ENCODE results near the gene BAZ2B.
"Not testable (repeated sequence)": the region's sequence is repeated elsewhere in the genome, so short reads cannot be mapped to it uniquely, and the experiment has no call there.

Gene BAZ2B

GRCh38 chr2:159545085-159545484 lies 71.3 kb downstream of the BAZ2B start:
- Histone ChIP-seq H3K9ac (ENCODE audit: insufficient read length) (no peak overlapping the region), H3K27ac (no peak overlapping the region), H3K4me3 (no peak overlapping the region), H3K9me3 (ENCODE audit: low read depth, low read length) (peaks cover 11% of the 10 kb centered on the region; the same call in 1 of the 2 replicates), H3K36me3 (ENCODE audit: insufficient read depth, low read length) (peaks cover 8% of the 10 kb centered on the region; the same call in 1 of the 2 replicates)
- TF ChIP-seq EZH2 (IDR thresholded peaks at IDR 0.05) = no peak
- TF ChIP-seq POLR2AphosphoS5 (IDR thresholded peaks at IDR 0.05; ENCODE audit: borderline replicate concordance, low read depth, low read length) = no peak
- TF ChIP-seq FOXP2 (optimal IDR thresholded peaks at IDR 0.05; ENCODE audit: control extremely low read depth, extremely low read length, insufficient read depth) = no peak
- DNase-seq (ENCODE audit: low read depth, low spot score) = no peak

- H3K36me3 ChIP-seq (ENCODE audit: insufficient read depth, low read length) = peaks cover 8% of the 10 kb centered on the region; the same call in 1 of the 2 replicates
- no peak overlapping the region for H3K4me3 ChIP-seq
- H3K9me3 ChIP-seq (ENCODE audit: low read depth, low read length) = peaks cover 11% of the 10 kb centered on the region; the same call in 1 of the 2 replicates
- TF ChIP-seq FOXP2 (optimal IDR thresholded peaks at IDR 0.05; ENCODE audit: control extremely low read depth, extremely low read length, insufficient read depth) = no peak
- TF ChIP-seq EZH2 (IDR thresholded peaks at IDR 0.05) = no peak
- no peak for TF ChIP-seq POLR2AphosphoS5 (IDR thresholded peaks at IDR 0.05; ENCODE audit: borderline replicate concordance, low read depth, low read length)
- H3K27ac ChIP-seq = no peak overlapping the region
- no peak overlapping the region for H3K9ac ChIP-seq (ENCODE audit: insufficient read length)
- no peak for DNase-seq (ENCODE audit: low read depth, low spot score)
Measured at GRCh38 chr2:159542101-159542500, 74.2 kb downstream of the BAZ2B start.

GRCh38 chr2:159539701-159540100 lies 76.6 kb downstream of the BAZ2B start:
- Histone ChIP-seq H3K4me3 (no peak overlapping the region), H3K27ac (no peak overlapping the region), H3K36me3 (ENCODE audit: insufficient read depth, low read length) (peaks cover 8% of the 10 kb centered on the region; the same call in 1 of the 2 replicates), H3K9me3 (ENCODE audit: low read depth, low read length) (peaks cover 11% of the 10 kb centered on the region; the same call in 1 of the 2 replicates), H3K9ac (ENCODE audit: insufficient read length) (no peak overlapping the region)
- no peak for TF ChIP-seq FOXP2 (optimal IDR thresholded peaks at IDR 0.05; ENCODE audit: control extremely low read depth, extremely low read length, insufficient read depth)
- no peak for DNase-seq (ENCODE audit: low read depth, low spot score)

- Histone ChIP-seq H3K9ac (ENCODE audit: insufficient read length) (no peak overlapping the region), H3K4me3 (no peak overlapping the region), H3K9me3 (ENCODE audit: low read depth, low read length) (peaks cover 11% of the 10 kb centered on the region; the same call in 1 of the 2 replicates), H3K27ac (no peak overlapping the region), H3K36me3 (ENCODE audit: insufficient read depth, low read length) (peaks cover 8% of the 10 kb centered on the region; the same call in 1 of the 2 replicates)
- TF ChIP-seq POLR2AphosphoS5 (IDR thresholded peaks at IDR 0.05; ENCODE audit: borderline replicate concordance, low read depth, low read length) = no peak
- TF ChIP-seq FOXP2 (optimal IDR thresholded peaks at IDR 0.05; ENCODE audit: control extremely low read depth, extremely low read length, insufficient read depth) = no peak
- TF ChIP-seq EZH2 (IDR thresholded peaks at IDR 0.05) = no peak
- no peak for DNase-seq (ENCODE audit: low read depth, low spot score)
Measured at GRCh38 chr2:159538801-159539200, 77.5 kb downstream of the BAZ2B start.

- H3K36me3 ChIP-seq (ENCODE audit: insufficient read depth, low read length); DNase-seq (ENCODE audit: low read depth, low spot score); H3K9ac ChIP-seq (ENCODE audit: insufficient read length); H3K4me3 ChIP-seq; H3K27ac ChIP-seq; H3K9me3 ChIP-seq (ENCODE audit: low read depth, low read length): not testable (repeated sequence)
Measured at GRCh38 chr2:159535261-159535660, 81.1 kb downstream of the BAZ2B start.

- no peak overlapping the region for H3K9ac ChIP-seq (ENCODE audit: insufficient read length)
- no peak for DNase-seq (ENCODE audit: low read depth, low spot score)
Measured at GRCh38 chr2:159531475-159531874, 84.9 kb downstream of the BAZ2B start.

GRCh38 chr2:159526433-159526832 lies 89.9 kb downstream of the BAZ2B start:
- no peak for TF ChIP-seq EZH2 (IDR thresholded peaks at IDR 0.05)
- TF ChIP-seq FOXP2 (optimal IDR thresholded peaks at IDR 0.05; ENCODE audit: control extremely low read depth, extremely low read length, insufficient read depth) = no peak
- no peak for TF ChIP-seq POLR2AphosphoS5 (IDR thresholded peaks at IDR 0.05; ENCODE audit: borderline replicate concordance, low read depth, low read length)

More at GRCh38 chr2:159531475-159531874, 84.9 kb downstream of the BAZ2B start:
- no peaks in the 10 kb centered on the region for H3K9me3 ChIP-seq (ENCODE audit: low read depth, low read length)
- no peak overlapping the region for H3K27ac ChIP-seq
- TF ChIP-seq POLR2AphosphoS5 (IDR thresholded peaks at IDR 0.05; ENCODE audit: borderline replicate concordance, low read depth, low read length) = no peak
- TF ChIP-seq EZH2 (IDR thresholded peaks at IDR 0.05) = no peak
- no peak for TF ChIP-seq FOXP2 (optimal IDR thresholded peaks at IDR 0.05; ENCODE audit: control extremely low read depth, extremely low read length, insufficient read depth)
- no peak overlapping the region for H3K4me3 ChIP-seq
- no peaks in the 10 kb centered on the region for H3K36me3 ChIP-seq (ENCODE audit: insufficient read depth, low read length)

GRCh38 chr2:159525012-159525411 lies 91.3 kb downstream of the BAZ2B start:
- DNase-seq (ENCODE audit: low read depth, low spot score) = no peak
- Histone ChIP-seq H3K9ac (ENCODE audit: insufficient read length) (no peak overlapping the region), H3K36me3 (ENCODE audit: insufficient read depth, low read length) (no peaks in the 10 kb centered on the region), H3K9me3 (ENCODE audit: low read depth, low read length) (no peaks in the 10 kb centered on the region), H3K4me3 (no peak overlapping the region), H3K27ac (no peak overlapping the region)
- no peak for TF ChIP-seq FOXP2 (optimal IDR thresholded peaks at IDR 0.05; ENCODE audit: control extremely low read depth, extremely low read length, insufficient read depth)
- no peak for TF ChIP-seq EZH2 (IDR thresholded peaks at IDR 0.05)
- TF ChIP-seq POLR2AphosphoS5 (IDR thresholded peaks at IDR 0.05; ENCODE audit: borderline replicate concordance, low read depth, low read length) = no peak

More at GRCh38 chr2:159526433-159526832, 89.9 kb downstream of the BAZ2B start:
- H3K36me3 ChIP-seq (ENCODE audit: insufficient read depth, low read length) = no peaks in the 10 kb centered on the region
- no peak overlapping the region for H3K9ac ChIP-seq (ENCODE audit: insufficient read length)
- H3K4me3 ChIP-seq = no peak overlapping the region
- H3K27ac ChIP-seq = no peak overlapping the region
- DNase-seq (ENCODE audit: low read depth, low spot score) = no peak
- no peaks in the 10 kb centered on the region for H3K9me3 ChIP-seq (ENCODE audit: low read depth, low read length)

- DNase-seq (ENCODE audit: low read depth, low spot score) = no peak
- H3K27ac ChIP-seq = no peak overlapping the region
- H3K9ac ChIP-seq (ENCODE audit: insufficient read length) = no peak overlapping the region
- no peak overlapping the region for H3K4me3 ChIP-seq
- H3K9me3 ChIP-seq (ENCODE audit: low read depth, low read length) = no peaks in the 10 kb centered on the region
- H3K36me3 ChIP-seq (ENCODE audit: insufficient read depth, low read length) = no peaks in the 10 kb centered on the region
- TF ChIP-seq POLR2AphosphoS5 (IDR thresholded peaks at IDR 0.05; ENCODE audit: borderline replicate concordance, low read depth, low read length) (no peak), FOXP2 (optimal IDR thresholded peaks at IDR 0.05; ENCODE audit: control extremely low read depth, extremely low read length, insufficient read depth) (no peak), EZH2 (IDR thresholded peaks at IDR 0.05) (no peak)
Measured at GRCh38 chr2:159521272-159521671, 95.1 kb downstream of the BAZ2B start.

Data from SK-N-MC (cell line).